Tibial nerve (tissue), 4 donors: ENCODE measurements around the gene ERBIN.

ENCODE experiments used
- EP300 ChIP-seq, 2 donors: sonication (generic); formaldehyde crosslinking; IDR thresholded peaks; one replicate each; pipeline ENCODE4 v1.6.1; 2017; ENCODE audit warnings: antibody characterized with exemption in 2 of 2, mild to moderate bottlenecking in 1 of 2
- POLR2A ChIP-seq, 2 donors: fragments of 450-650 bp; IDR thresholded peaks; one replicate each; pipeline ENCODE4 v1.6.1; 2017; ENCODE audit warnings: antibody characterized with exemption in 2 of 2, mild to moderate bottlenecking in 2 of 2, moderate library complexity in 2 of 2
- TF ChIP-seq, protein P1 (sequence below), 5 experiments: fragments of 200-600 bp in 3 of 5; fragments of 450-650 bp in 2 of 5; sonication (generic) in 3 of 5; IDR thresholded peaks; one replicate each; pipeline ENCODE4 v1.5.1; 2016 to 2019; ENCODE audit warnings: antibody characterized with exemption in 5 of 5, mild to moderate bottlenecking in 3 of 5, moderate library complexity in 2 of 5

DNA sequence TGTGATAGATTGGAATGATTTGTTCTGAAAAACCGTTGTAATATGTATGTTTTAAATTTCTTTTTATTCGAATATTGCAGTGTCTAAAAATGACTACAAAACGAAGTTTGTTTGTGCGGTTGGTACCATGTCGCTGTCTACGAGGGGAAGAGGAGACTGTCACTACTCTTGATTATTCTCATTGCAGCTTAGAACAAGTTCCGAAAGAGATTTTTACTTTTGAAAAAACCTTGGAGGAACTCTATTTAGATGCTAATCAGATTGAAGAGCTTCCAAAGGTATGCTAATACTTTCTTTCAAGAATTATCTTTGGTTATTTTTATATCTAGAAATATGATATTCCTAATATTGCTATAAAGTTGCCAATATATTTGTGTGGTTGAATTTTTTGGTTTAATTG lies 66.3 kb downstream of the ERBIN start:
- TF ChIP-seq, protein P1, sequence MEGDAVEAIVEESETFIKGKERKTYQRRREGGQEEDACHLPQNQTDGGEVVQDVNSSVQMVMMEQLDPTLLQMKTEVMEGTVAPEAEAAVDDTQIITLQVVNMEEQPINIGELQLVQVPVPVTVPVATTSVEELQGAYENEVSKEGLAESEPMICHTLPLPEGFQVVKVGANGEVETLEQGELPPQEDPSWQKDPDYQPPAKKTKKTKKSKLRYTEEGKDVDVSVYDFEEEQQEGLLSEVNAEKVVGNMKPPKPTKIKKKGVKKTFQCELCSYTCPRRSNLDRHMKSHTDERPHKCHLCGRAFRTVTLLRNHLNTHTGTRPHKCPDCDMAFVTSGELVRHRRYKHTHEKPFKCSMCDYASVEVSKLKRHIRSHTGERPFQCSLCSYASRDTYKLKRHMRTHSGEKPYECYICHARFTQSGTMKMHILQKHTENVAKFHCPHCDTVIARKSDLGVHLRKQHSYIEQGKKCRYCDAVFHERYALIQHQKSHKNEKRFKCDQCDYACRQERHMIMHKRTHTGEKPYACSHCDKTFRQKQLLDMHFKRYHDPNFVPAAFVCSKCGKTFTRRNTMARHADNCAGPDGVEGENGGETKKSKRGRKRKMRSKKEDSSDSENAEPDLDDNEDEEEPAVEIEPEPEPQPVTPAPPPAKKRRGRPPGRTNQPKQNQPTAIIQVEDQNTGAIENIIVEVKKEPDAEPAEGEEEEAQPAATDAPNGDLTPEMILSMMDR (IDR thresholded peaks at IDR 0.05) = no peak
- TF ChIP-seq POLR2A (IDR thresholded peaks at IDR 0.05) (no peak), EP300 (IDR thresholded peaks at IDR 0.05) (no peak)
